Ascending aorta (tissue), 2 donors: Measurements from ENCODE around the gene UNC5A. TPM values are rescaled to one million over a fixed set of nuclear protein-coding genes. Genes with fewer than 3 reads are reported as not detected.
"Not testable (repeated sequence)": the region's sequence is repeated elsewhere in the genome, so short reads cannot be mapped to it uniquely, and the experiment has no call there.

Experiments
- DNase-seq, 2 donors: peaks; one replicate each; pipeline ENCODE4 v3.0.0-alpha.2; 2019; ENCODE audit warnings: low spot score in 2 of 2
- H3K27ac ChIP-seq, 2 donors: fragments of 200-600 bp; sonication (generic); one replicate each; pipeline ENCODE4 v1.5.1; 2016 to 2017; ENCODE audit warnings: mild to moderate bottlenecking in 1 of 2
- H3K27me3 ChIP-seq: fragments of 200-600 bp; sonication (generic); one replicate; pipeline ENCODE4 v1.5.1; 2017
- H3K36me3 ChIP-seq, 2 donors: fragments of 200-600 bp; sonication (generic); one replicate each; pipeline ENCODE4 v1.5.1; 2016
- H3K4me1 ChIP-seq, 2 donors: fragments of 200-600 bp; sonication (generic); one replicate each; pipeline ENCODE4 v1.5.1; 2016 to 2017; ENCODE audit warnings: mild to moderate bottlenecking in 1 of 2
- H3K4me3 ChIP-seq, 2 donors: fragments of 200-600 bp; sonication (generic); one replicate each; pipeline ENCODE4 v1.5.1; 2016 to 2017; ENCODE audit warnings: mild to moderate bottlenecking in 1 of 2
- H3K9me3 ChIP-seq, 2 donors: fragments of 200-600 bp; sonication (generic); one replicate each; pipeline ENCODE4 v1.5.1; 2016
- intact Hi-C: fragments of 100-400 bp; cut with DNase I; formaldehyde crosslinking; loops from one replicate; pipeline ENCODE4 v1.15.1; 2023
- total RNA-seq: library from RNA; depleted of rRNA; stranded (reverse); fragments of >200 nt; gene quantifications from one replicate; pipeline ENCODE4 v1.1.0, GENCODE V29; 2016
- TF ChIP-seq, protein P1 (sequence below), 3 experiments: fragments of 200-600 bp in 2 of 3; fragments of 450-650 bp in 1 of 3; sonication (generic) in 2 of 3; IDR thresholded peaks; one replicate each; pipeline ENCODE4 v1.5.1; 2016 to 2019; ENCODE audit warnings: antibody characterized with exemption in 3 of 3, mild to moderate bottlenecking in 1 of 3, moderate library complexity in 1 of 3

UNC5A gene
- total RNA-seq, 1 donor from 2014 or later = not detected

- Histone ChIP-seq H3K36me3 (no peaks in the 10 kb centered on the region), H3K27me3 (no peaks in the 10 kb centered on the region), H3K27ac (no peak overlapping the region), H3K4me1 (no peaks in the 10 kb centered on the region), H3K9me3 (no peaks in the 10 kb centered on the region), H3K4me3 (no peak overlapping the region)
- no peak for DNase-seq
- TF ChIP-seq, protein P1, sequence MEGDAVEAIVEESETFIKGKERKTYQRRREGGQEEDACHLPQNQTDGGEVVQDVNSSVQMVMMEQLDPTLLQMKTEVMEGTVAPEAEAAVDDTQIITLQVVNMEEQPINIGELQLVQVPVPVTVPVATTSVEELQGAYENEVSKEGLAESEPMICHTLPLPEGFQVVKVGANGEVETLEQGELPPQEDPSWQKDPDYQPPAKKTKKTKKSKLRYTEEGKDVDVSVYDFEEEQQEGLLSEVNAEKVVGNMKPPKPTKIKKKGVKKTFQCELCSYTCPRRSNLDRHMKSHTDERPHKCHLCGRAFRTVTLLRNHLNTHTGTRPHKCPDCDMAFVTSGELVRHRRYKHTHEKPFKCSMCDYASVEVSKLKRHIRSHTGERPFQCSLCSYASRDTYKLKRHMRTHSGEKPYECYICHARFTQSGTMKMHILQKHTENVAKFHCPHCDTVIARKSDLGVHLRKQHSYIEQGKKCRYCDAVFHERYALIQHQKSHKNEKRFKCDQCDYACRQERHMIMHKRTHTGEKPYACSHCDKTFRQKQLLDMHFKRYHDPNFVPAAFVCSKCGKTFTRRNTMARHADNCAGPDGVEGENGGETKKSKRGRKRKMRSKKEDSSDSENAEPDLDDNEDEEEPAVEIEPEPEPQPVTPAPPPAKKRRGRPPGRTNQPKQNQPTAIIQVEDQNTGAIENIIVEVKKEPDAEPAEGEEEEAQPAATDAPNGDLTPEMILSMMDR (IDR thresholded peaks at IDR 0.05) = no peak
- intact Hi-C loops = no loop called here
Observed at GRCh38 chr5:176869501-176870109, 59.2 kb downstream of the UNC5A start.

DNA sequence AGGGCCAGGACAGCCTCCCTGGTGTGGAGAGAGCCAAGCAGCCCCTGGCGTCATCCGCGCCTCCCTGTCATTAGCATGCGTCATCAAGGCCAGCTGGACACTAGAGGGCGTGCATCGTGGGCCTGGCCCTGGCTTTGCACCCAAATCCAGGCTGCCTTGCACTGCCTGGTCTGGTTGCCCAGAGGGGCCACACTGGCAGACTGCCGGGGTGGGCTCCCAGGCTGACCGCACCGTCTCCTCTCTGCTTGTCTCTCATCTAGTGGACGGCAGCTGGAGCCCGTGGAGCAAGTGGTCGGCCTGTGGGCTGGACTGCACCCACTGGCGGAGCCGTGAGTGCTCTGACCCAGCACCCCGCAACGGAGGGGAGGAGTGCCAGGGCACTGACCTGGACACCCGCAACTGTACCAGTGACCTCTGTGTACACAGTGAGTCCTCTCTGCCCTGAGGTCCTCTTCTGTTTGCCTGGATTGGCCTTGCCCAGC is 59.8 kb downstream of the UNC5A start:
- no peaks in the 10 kb centered on the region for H3K36me3 ChIP-seq
- H3K27ac ChIP-seq = no peak overlapping the region
- TF ChIP-seq, protein P1 (IDR thresholded peaks at IDR 0.05) = no peak
- DNase-seq = no peak
- intact Hi-C loops = no loop called here
- H3K27me3 ChIP-seq = no peaks in the 10 kb centered on the region
- H3K4me3 ChIP-seq = no peak overlapping the region
- H3K9me3 ChIP-seq = no peaks in the 10 kb centered on the region
- no peaks in the 10 kb centered on the region for H3K4me1 ChIP-seq

DNA sequence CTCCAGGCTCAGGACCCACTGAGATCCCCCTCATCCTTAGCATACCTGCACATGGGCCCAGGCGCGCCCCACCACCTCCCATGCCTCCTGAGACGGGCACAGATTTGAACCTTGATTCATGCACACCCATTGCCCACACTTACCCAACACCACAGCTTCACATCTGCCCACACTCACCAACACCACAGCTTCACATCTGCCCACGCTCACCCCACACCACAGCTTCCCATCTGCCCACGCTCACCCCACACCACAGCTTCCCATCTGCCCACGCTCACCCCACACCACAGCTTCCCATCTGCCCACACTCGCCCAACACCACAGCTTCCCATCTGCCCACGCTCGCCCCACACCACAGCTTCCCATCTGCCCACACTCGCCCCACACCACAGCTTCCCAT is 60.3 kb downstream of the UNC5A start:
- intact Hi-C loops = not testable (repeated sequence)

GRCh38 chr5:176872586-176872985 is 62.2 kb downstream of the UNC5A start:
- H3K9me3 ChIP-seq, H3K4me1 ChIP-seq, H3K27ac ChIP-seq, H3K36me3 ChIP-seq, DNase-seq, H3K4me3 ChIP-seq, H3K27me3 ChIP-seq, intact Hi-C loops: not testable (repeated sequence)

More for the DNA sequence above, 60.3 kb downstream of the UNC5A start:
- H3K9me3 ChIP-seq, H3K4me1 ChIP-seq, H3K27me3 ChIP-seq, H3K4me3 ChIP-seq, H3K36me3 ChIP-seq, H3K27ac ChIP-seq, DNase-seq: not testable (repeated sequence)

DNA sequence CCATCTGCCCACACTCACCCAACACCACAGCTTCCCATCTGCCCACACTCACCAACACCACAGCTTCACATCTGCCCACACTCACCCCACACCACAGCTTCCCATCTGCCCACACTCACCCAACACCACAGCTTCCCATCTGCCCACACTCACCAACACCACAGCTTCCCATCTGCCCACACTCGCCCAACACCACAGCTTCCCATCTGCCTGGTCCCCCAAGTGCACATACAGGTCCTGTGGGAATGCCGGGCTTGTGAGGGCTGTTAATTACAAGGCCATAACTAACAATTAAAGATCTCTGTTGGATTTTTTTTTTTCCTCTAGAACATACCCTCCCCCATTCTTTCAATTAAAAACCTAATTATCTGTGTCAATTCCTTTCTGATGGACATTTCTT is 62.7 kb downstream of the UNC5A start:
- H3K9me3 ChIP-seq, DNase-seq, intact Hi-C loops, H3K4me3 ChIP-seq, H3K27me3 ChIP-seq, H3K27ac ChIP-seq, H3K36me3 ChIP-seq, H3K4me1 ChIP-seq: not testable (repeated sequence)

DNA sequence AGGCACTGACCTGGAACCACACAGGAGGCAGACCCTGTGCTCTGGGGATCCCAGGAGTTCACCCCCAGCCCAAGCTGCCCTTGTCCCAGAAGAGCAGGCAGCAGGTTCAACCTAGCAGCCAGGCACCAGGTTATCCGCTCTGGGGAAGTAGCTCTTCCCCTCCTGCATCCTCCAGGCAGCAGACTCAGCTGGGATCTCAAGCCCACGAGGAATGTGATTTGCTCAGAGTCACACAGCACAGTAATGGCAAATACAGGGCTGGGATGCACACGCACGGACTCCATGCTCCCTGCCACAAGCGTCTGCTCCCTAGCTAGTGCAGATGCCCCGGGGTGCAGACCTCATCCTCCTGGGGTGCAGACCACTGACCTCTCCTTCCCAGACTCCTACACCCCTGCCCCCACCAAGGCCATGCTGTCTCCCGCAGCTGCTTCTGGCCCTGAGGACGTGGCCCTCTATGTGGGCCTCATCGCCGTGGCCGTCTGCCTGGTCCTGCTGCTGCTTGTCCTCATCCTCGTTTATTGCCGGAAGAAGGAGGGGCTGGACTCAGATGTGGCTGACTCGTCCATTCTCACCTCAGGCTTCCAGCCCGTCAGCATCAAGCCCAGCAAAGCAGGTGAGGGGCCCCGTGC is 63.3 kb downstream of the UNC5A start:
- Histone ChIP-seq H3K4me3 (no peak overlapping the region), H3K27me3 (no peaks in the 10 kb centered on the region), H3K9me3 (no peaks in the 10 kb centered on the region), H3K27ac (no peak overlapping the region), H3K4me1 (no peaks in the 10 kb centered on the region), H3K36me3 (no peaks in the 10 kb centered on the region)
- TF ChIP-seq, protein P1 (IDR thresholded peaks at IDR 0.05) = no peak
- intact Hi-C loops = no loop called here
- DNase-seq = no peak

DNA sequence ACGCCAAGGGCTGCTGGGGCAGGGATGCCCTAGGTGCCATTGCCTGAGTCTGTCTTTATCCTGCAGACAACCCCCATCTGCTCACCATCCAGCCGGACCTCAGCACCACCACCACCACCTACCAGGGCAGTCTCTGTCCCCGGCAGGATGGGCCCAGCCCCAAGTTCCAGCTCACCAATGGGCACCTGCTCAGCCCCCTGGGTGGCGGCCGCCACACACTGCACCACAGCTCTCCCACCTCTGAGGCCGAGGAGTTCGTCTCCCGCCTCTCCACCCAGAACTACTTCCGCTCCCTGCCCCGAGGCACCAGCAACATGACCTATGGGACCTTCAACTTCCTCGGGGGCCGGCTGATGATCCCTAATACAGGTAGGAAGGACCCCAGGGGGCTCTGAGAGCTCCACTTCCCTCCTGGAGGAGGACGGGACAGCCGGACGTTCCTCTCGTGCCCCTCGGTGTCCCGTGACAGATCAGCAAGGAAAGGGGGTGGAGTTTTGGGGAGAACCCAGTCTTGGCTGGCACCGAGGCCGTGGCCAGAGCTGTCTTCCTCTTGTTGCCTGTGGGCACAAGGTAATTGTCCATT is 63.9 kb downstream of the UNC5A start:
- DNase-seq = no peak
- TF ChIP-seq, protein P1 (IDR thresholded peaks at IDR 0.05) = no peak
- no peaks in the 10 kb centered on the region for H3K9me3 ChIP-seq
- H3K27ac ChIP-seq = no peak overlapping the region
- no peaks in the 10 kb centered on the region for H3K36me3 ChIP-seq
- no peaks in the 10 kb centered on the region for H3K4me1 ChIP-seq
- intact Hi-C loops = no loop called here
- H3K27me3 ChIP-seq = no peaks in the 10 kb centered on the region
- H3K4me3 ChIP-seq = no peak overlapping the region
